Fibroblast of skin of scalp (primary cell): ENCODE data around the gene EIPR1.
A peak's percentile ranks its signal among the peaks of the same experiment; 100 is the strongest.

Experiments used
- DNase-seq: peaks from one replicate; pipeline ENCODE4 v3.0.0-alpha.2; 2013

The EIPR1 gene

GRCh38 chr2:3246928-3247714, 130.5 kb downstream of the EIPR1 start:
- no peak for DNase-seq

GRCh38 chr2:3246406-3246805, 131.2 kb downstream of the EIPR1 start:
- no peak for DNase-seq

GRCh38 chr2:3244486-3244885, 133.1 kb downstream of the EIPR1 start:
- no peak for DNase-seq

GRCh38 chr2:3243804-3244203, 133.8 kb downstream of the EIPR1 start:
- no peak for DNase-seq

GRCh38 chr2:3242747-3243369, 134.8 kb downstream of the EIPR1 start:
- DNase-seq = peak; percentile 4

GRCh38 chr2:3241971-3242746, 135.5 kb downstream of the EIPR1 start:
- no peak for DNase-seq

GRCh38 chr2:3238951-3239841, 138.4 kb downstream of the EIPR1 start:
- DNase-seq = no peak

GRCh38 chr2:3236300-3237045, 141.1 kb downstream of the EIPR1 start:
- no peak for DNase-seq

GRCh38 chr2:3233877-3234276, 143.7 kb downstream of the EIPR1 start:
- DNase-seq = no peak

- no peak for DNase-seq
Observed at GRCh38 chr2:3229221-3229620, 148.4 kb downstream of the EIPR1 start.

- no peak for DNase-seq
Observed at GRCh38 chr2:3224681-3225080, 152.9 kb downstream of the EIPR1 start.

- DNase-seq = no peak
Observed at GRCh38 chr2:3223080-3223923, 154.3 kb downstream of the EIPR1 start.

- DNase-seq = no peak
Observed at GRCh38 chr2:3222636-3223035, 155.0 kb downstream of the EIPR1 start.

GRCh38 chr2:3219536-3219935, 158.1 kb downstream of the EIPR1 start:
- DNase-seq = no peak

GRCh38 chr2:3217646-3218045, 160.0 kb downstream of the EIPR1 start:
- no peak for DNase-seq

- DNase-seq = no peak
Observed at GRCh38 chr2:3216841-3217495, 160.7 kb downstream of the EIPR1 start.

GRCh38 chr2:3214806-3215404, 162.7 kb downstream of the EIPR1 start:
- no peak for DNase-seq

GRCh38 chr2:3214065-3214464, 163.6 kb downstream of the EIPR1 start:
- no peak for DNase-seq

- no peak for DNase-seq
Observed at GRCh38 chr2:3212984-3213383, 164.6 kb downstream of the EIPR1 start.

- no peak for DNase-seq
Observed at GRCh38 chr2:3212061-3212362, 165.6 kb downstream of the EIPR1 start.
